Activated CD4-positive, alpha-beta memory T cell treated with anti-CD3 and anti-CD28 coated beads for 36 hours (primary cell): ENCODE data around the gene ATOH7. TPM values are rescaled to one million over a fixed set of nuclear protein-coding genes. Genes with fewer than 3 reads are reported as not detected.
A peak's percentile ranks its signal among the peaks of the same experiment; 100 is the strongest.
"Not testable (repeated sequence)": the region's sequence is repeated elsewhere in the genome, so short reads cannot be mapped to it uniquely, and the experiment has no call there.

Experiments used
- CTCF ChIA-PET: fragments of 350-600 bp; sonication (Branson Sonifier 250); formaldehyde crosslinking; loops from one replicate; lab custom pipeline; 2021; ENCODE audit warnings: antibody characterized with exemption, inconsistent platforms; lab: Charles Lee
- POLR2A ChIA-PET: fragments of 350-600 bp; sonication (Branson Sonifier 250); formaldehyde crosslinking; loops from one replicate; lab custom pipeline; 2021; ENCODE audit warnings: antibody characterized with exemption; lab: Charles Lee
- DNase-seq: peaks from one replicate; pipeline ENCODE4 v3.0.0-alpha.2; 2020
- H3K27ac Mint-ChIP-seq: one replicate; pipeline ENCODE4 v1.8.0; 2021; ENCODE audit warnings: mixed read lengths
- H3K27me3 Mint-ChIP-seq: one replicate; pipeline ENCODE4 v1.8.0; 2021; ENCODE audit warnings: mixed read lengths
- H3K36me3 Mint-ChIP-seq: one replicate; pipeline ENCODE4 v1.8.0; 2021; ENCODE audit warnings: mixed read lengths
- H3K4me1 Mint-ChIP-seq: one replicate; pipeline ENCODE4 v1.8.0; 2021; ENCODE audit warnings: low read depth, mixed read lengths
- H3K4me3 Mint-ChIP-seq: one replicate; pipeline ENCODE4 v1.8.0; 2021; ENCODE audit warnings: mild to moderate bottlenecking, mixed read lengths
- H3K9me3 Mint-ChIP-seq: one replicate; pipeline ENCODE4 v1.8.0; 2021; ENCODE audit warnings: mixed read lengths
- intact Hi-C: fragments of 100-400 bp; cut with micrococcal nuclease; formaldehyde crosslinking; loops from one replicate; pipeline ENCODE4 v1.15.1; 2023
- total RNA-seq, 2 experiments: library from RNA; stranded (reverse); gene quantifications; one replicate each; pipeline ENCODE4 v1.2.3, GENCODE V29; 2021

The ATOH7 gene
- not detected for total RNA-seq

DNA sequence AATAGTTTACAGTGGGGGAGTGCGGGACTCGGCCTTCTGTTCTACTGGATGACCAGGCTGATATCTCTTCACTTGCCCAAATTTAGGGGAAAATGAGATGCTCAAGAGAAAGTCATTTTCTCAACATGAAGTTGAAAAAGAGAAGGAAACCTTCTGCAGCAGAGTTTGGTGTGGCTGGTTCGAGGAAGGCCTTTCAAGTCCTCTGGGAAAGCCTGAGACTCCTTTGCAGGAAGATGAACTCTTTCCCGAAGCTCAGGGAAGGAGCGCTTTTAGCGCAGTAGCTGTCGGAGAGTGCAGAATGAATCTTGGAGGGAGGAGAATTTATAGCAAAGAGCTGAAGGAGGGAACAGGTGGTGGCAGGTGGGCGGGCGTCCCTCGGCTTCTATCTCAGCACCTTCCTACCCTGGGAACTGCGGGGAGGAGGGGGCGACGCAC is at the start of gene ATOH7:
TSS of gene ATOH7 (minus strand) at position 297 of the 435 bp plus-strand sequence. CDS start 436 bp downstream, outside the sequence.
- Mint-ChIP-seq H3K27ac (no peak within 1 kb of the TSS), H3K27me3 (peaks cover 32% of the 10 kb centered on the region), H3K36me3 (no peaks in the 10 kb centered on the region), H3K4me1 (peaks cover 7% of the 10 kb centered on the region), H3K4me3 (peak within 1 kb of the TSS; percentile 66), H3K9me3 (no peaks in the 10 kb centered on the region)
- intact Hi-C loops, result no loop called here
- POLR2A ChIA-PET, result interaction anchor here (0.6 kb wide), 1 partner anchor 91 kb away, joined by 4 read pairs; no protein-coding TSS in a partner anchor
- no peak for DNase-seq
- CTCF ChIA-PET, result interaction anchor here (1.8 kb wide), 1 partner anchor 19 kb away, joined by 7 read pairs; no protein-coding TSS in a partner anchor

DNA sequence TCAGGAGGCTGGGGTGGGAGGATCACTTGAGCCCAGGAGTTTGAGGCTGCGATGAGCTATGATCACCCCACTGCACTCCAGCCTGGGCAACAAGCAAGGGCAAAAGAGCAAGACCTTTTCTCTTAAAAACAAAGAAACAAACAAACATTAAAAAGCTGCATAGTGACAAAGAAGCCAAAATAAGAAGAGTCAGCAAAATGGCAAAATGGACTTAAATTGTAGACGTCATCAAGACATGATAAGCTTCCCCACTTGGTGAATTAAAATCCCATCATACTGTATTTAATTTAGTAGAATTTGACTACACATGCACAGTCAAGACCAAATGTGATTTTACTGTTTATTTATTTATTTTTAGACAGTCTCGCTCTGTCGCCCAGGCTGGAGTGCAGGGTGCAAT is 48.8 kb upstream of the ATOH7 start:
- Mint-ChIP-seq H3K4me3 (no peak overlapping the region), H3K36me3 (peaks cover 7% of the 10 kb centered on the region), H3K27me3 (no peaks in the 10 kb centered on the region), H3K4me1 (peaks cover 2% of the 10 kb centered on the region), H3K27ac (no peak overlapping the region), H3K9me3 (peaks cover 24% of the 10 kb centered on the region)
- intact Hi-C loops, result no loop called here
- ChIA-PET CTCF (interaction anchor here (0.8 kb wide), 1 partner anchor 19 kb away, joined by 3 read pairs; no protein-coding TSS in a partner anchor), POLR2A (no interaction called here)
- no peak for DNase-seq

DNA sequence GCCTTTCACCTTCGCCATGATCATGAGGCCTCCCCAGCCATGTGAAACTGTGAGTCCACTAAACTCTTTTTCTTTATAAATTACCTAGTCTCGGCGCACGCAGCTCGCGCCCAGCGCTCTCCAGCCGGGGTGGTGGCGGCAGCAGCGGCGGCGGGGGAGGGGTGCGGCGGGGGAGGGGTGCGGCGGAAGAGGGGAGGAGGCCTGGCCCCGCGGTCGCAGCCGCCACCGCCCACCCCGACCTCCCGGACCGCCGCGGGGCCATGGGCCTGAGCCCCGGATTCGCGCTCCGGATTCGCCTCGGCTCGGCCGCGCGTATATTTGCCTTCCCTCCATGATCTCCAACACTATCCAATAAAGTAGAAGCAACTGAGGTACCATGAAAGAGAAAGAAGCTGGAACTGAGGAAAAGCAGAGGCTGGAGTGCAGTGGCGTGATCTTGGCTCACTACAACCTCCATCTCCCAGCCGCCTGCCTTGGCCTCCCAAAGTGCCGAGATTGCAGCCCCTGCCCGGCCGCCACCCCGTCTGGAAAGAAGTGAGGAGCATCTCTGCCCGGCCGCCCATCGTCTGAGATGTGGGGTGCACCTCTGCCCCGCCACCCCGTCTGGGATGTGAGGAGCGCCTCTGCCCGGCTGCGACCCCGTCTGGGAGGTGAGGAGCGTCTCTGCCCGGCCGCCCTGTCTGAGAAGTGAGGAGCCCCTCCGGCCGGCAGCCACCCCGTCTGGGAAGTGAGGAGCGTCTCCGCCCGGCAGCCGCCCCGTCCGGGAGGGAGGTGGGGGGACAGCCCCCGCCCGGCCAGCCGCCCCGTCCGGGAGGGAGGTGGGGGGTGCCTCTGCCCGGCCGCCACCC is 47.2 kb upstream of the ATOH7 start:
- H3K27ac Mint-ChIP-seq, H3K36me3 Mint-ChIP-seq, intact Hi-C loops, H3K27me3 Mint-ChIP-seq, CTCF ChIA-PET, H3K4me1 Mint-ChIP-seq, POLR2A ChIA-PET, H3K4me3 Mint-ChIP-seq, DNase-seq: not testable (repeated sequence)
- peaks cover 24% of the 10 kb centered on the region for H3K9me3 Mint-ChIP-seq

DNA sequence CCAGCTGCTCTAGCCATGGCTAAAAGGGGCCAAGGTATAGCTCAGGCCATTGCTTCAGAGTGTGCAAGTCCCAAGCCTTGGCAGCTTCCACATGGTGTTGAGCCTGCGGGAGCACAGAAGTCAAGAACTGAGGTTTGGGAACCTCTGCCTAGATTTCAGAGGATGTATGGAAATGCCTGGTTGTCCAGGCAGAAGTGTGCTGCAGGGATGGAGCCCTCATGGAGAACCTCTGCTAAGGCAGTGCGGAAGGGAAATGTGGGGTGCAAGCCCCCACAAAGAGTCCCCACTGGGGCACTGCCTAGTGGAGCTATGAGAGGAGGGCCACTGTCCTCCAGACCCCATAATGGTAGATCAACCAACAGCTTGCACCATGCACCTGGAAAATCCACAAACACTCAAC is 45.9 kb upstream of the ATOH7 start:
- H3K4me1 Mint-ChIP-seq, POLR2A ChIA-PET, H3K36me3 Mint-ChIP-seq, DNase-seq, H3K4me3 Mint-ChIP-seq, H3K27me3 Mint-ChIP-seq, H3K27ac Mint-ChIP-seq, intact Hi-C loops: not testable (repeated sequence)
- CTCF ChIA-PET, result interaction anchor here (1.2 kb wide), 1 partner anchor 64 kb away, joined by 3 read pairs; no protein-coding TSS in a partner anchor
- peaks cover 24% of the 10 kb centered on the region for H3K9me3 Mint-ChIP-seq

DNA sequence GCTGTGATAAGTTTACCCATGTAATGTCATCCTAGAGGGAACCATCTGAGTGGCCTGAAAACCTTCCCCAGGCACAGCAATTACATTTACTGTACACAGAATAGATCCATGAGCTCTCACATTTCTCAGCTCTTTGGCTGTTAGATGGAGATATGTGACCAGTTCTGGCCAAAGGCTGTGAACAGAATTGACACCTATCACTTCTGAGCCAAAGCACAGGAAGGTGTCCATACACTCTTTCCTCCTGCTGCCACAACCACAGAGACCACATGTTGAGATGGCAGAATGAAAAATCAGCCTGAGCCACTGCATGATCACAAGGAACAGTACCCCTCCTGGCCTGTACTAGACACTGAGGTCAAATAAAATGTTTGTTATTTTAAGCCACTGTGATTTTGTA is 44.3 kb upstream of the ATOH7 start:
- Mint-ChIP-seq H3K36me3 (peaks cover 7% of the 10 kb centered on the region), H3K27me3 (no peaks in the 10 kb centered on the region), H3K27ac (no peak overlapping the region), H3K9me3 (peaks cover 24% of the 10 kb centered on the region), H3K4me1 (no peaks in the 10 kb centered on the region), H3K4me3 (no peak overlapping the region)
- intact Hi-C loops, result no loop called here
- CTCF ChIA-PET, result interaction anchor here (1.6 kb wide), 1 partner anchor 64 kb away, joined by 5 read pairs; no protein-coding TSS in a partner anchor
- DNase-seq, result no peak
- POLR2A ChIA-PET, result no interaction called here

DNA sequence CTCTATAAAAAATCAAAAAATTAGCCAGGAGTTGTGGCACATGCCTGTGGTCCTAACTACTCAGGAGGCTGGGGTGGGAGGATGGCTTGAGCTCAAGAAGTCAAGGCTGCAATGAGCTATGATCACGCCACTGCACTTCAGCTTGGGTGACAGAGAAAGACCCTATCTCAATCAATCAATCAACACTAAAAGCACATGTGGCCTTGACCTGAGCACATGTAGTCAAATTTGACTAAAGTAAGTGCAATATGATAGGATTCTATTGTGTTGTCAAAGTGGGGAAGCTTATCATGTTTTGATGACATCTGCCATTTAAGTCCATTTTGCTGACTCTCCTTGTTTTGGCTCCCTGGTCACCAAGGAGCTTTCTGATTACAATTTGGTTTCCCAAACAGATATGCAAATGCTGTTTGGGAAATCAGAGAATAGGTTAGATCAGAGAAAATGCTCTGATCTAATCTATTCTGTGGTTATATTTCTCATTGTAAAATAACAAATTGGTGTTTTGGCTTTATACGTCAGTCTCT is 43.8 kb upstream of the ATOH7 start:
- no peak overlapping the region for H3K27ac Mint-ChIP-seq
- peaks cover 24% of the 10 kb centered on the region for H3K9me3 Mint-ChIP-seq
- intact Hi-C loops, result no loop called here
- CTCF ChIA-PET, result interaction anchor here (1.6 kb wide), 1 partner anchor 63 kb away, joined by 5 read pairs; no protein-coding TSS in a partner anchor
- no peak overlapping the region for H3K4me3 Mint-ChIP-seq
- peaks cover 7% of the 10 kb centered on the region for H3K36me3 Mint-ChIP-seq
- no peaks in the 10 kb centered on the region for H3K4me1 Mint-ChIP-seq
- no peaks in the 10 kb centered on the region for H3K27me3 Mint-ChIP-seq
- POLR2A ChIA-PET, result no interaction called here
- no peak for DNase-seq

DNA sequence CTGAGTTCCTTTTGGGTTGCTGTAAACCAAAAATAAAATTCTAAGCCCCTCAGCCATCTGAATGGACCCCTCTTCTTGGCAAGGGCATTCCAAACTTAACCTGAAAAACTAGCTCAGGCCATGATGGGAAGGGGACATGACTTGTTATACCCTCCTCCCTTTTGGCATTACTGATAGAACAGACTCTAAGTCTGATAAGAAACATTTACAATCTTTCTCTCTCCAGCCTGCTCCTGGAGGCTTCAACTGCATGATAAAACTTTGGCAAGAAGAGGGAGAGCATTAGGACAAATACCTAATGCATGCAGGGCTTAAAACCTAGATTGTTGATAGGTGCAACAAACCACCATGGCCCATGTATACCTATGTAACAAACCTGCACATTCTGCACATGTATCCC is 40.9 kb upstream of the ATOH7 start:
- intact Hi-C loops, result no loop called here
- H3K27ac Mint-ChIP-seq, result no peak overlapping the region
- H3K27me3 Mint-ChIP-seq, result no peaks in the 10 kb centered on the region
- POLR2A ChIA-PET, result no interaction called here
- peaks cover 11% of the 10 kb centered on the region for H3K9me3 Mint-ChIP-seq
- H3K36me3 Mint-ChIP-seq, result peaks cover 3% of the 10 kb centered on the region
- DNase-seq, result no peak
- no peaks in the 10 kb centered on the region for H3K4me1 Mint-ChIP-seq
- H3K4me3 Mint-ChIP-seq, result no peak overlapping the region
- CTCF ChIA-PET, result no interaction called here

DNA sequence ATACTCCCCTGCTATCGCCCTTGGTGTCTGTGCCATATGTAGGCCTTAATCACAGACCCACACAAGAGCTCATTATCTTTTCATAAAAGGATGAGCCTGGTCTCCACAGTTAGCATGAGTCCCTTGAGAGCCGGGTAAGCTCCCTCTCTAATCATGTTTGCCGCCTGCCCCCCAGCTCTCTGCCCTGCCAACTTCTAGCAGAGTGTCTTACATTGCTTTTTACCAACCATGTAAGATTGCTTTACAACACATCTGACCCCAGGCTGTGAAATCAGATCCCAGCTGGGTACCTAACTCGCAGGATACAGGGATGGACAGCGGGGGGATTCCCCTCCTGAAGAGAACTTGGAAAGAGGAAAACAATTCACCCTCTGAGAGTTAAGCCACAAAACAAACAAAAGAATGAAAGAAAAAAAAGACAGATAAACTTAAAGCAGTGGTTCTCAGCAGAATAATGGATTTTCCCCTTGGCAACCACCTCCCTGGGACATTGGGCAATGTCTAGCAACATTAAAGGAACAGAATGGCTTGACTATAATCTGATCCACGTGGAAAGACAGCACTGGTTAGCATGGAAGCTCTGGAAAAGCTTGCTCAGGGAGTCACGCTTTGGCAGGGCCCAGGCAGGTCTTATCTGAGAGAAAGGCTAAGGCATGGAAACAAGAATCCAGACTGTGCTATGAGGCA is 39.4 kb upstream of the ATOH7 start:
- intact Hi-C loops, result no loop called here
- ChIA-PET POLR2A (no interaction called here), CTCF (no interaction called here)
- no peak overlapping the region for H3K27ac Mint-ChIP-seq
- no peaks in the 10 kb centered on the region for H3K36me3 Mint-ChIP-seq
- H3K4me1 Mint-ChIP-seq, result no peaks in the 10 kb centered on the region
- no peak overlapping the region for H3K4me3 Mint-ChIP-seq
- no peaks in the 10 kb centered on the region for H3K9me3 Mint-ChIP-seq
- no peaks in the 10 kb centered on the region for H3K27me3 Mint-ChIP-seq
- no peak for DNase-seq

DNA sequence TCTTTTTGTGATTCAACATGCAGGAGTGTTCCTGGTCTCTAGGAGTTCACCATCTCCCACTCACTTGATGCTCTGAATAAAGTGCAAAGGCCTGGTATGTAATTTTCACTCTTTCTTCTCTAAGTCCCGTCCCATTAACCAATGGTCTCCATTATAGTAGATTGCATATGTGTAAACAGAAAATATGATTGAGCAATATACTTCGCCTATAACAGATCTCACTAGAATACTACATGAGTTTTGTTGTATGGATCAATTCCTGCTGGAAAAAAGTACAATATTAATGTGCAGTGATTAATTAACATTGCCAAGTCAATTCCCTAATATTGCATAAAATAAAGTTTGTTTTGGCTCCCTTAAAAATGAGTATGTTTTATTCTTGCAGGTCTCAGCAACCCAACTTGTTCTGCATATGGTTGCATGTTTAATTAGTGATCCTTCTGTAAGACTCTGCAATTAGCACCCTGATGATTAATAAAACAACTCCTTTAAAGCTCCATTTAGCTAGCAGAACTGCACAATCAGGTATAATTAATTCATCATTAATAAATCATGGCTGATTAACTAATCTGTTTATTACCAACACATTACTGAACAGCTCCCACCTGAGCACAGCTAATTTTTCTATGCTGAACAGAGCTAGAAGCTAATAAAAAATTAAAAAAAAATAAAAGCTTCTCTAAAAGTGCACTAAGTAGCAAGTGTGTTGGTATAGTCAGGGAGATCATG is 37.8 kb upstream of the ATOH7 start:
- no peaks in the 10 kb centered on the region for H3K36me3 Mint-ChIP-seq
- no peak overlapping the region for H3K27ac Mint-ChIP-seq
- H3K4me1 Mint-ChIP-seq, result no peaks in the 10 kb centered on the region
- POLR2A ChIA-PET, result no interaction called here
- intact Hi-C loops, result no loop called here
- CTCF ChIA-PET, result interaction anchor here (0.5 kb wide), 1 partner anchor 414 kb away, joined by 3 read pairs; no protein-coding TSS in a partner anchor
- DNase-seq, result no peak
- H3K9me3 Mint-ChIP-seq, result peaks cover 4% of the 10 kb centered on the region
- no peak overlapping the region for H3K4me3 Mint-ChIP-seq
- no peaks in the 10 kb centered on the region for H3K27me3 Mint-ChIP-seq

DNA sequence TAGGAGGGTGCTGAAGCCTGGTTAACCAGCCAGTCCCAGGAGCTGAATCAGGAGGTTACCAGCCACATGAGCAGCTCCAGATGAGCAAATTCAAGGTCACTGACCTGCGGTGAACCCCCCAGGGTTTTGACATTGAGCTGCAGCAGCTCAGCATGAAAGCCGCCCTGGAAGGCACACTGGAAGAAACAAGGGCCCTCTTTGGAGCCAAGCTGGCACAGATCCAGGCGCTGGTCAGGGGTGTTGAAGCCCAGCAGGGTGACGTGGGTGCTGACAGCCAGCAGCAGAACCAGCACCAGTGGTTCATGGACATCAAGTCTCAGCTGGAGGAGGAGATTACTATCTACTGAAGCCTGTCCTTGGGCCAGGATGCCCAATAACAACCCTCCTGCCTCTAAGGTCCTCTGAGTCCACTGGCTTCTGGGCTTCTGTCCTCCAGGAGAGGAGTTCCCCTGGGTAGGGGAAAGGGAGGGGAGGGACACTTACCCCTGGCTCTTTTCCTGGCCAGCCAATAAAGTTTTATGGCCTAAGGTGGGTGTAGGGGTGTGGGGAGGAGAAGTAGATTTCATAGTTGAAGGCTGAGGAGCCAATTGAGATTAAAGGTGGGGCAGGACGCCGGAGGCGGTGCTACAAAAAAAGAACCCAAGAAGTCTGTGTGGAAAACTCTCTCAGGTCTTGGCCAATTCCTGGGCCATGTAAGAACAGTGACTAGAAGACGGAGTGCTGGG is 29.4 kb upstream of the ATOH7 start:
- intact Hi-C loops, result no loop called here
- Mint-ChIP-seq H3K36me3 (no peaks in the 10 kb centered on the region), H3K4me1 (no peaks in the 10 kb centered on the region), H3K9me3 (peaks cover 6% of the 10 kb centered on the region), H3K27me3 (no peaks in the 10 kb centered on the region), H3K4me3 (no peak overlapping the region), H3K27ac (no peak overlapping the region)
- DNase-seq, result no peak
- ChIA-PET POLR2A (interaction anchor here (0.6 kb wide), 1 partner anchor 602 kb away, joined by 7 read pairs; no protein-coding TSS in a partner anchor), CTCF (no interaction called here)

DNA sequence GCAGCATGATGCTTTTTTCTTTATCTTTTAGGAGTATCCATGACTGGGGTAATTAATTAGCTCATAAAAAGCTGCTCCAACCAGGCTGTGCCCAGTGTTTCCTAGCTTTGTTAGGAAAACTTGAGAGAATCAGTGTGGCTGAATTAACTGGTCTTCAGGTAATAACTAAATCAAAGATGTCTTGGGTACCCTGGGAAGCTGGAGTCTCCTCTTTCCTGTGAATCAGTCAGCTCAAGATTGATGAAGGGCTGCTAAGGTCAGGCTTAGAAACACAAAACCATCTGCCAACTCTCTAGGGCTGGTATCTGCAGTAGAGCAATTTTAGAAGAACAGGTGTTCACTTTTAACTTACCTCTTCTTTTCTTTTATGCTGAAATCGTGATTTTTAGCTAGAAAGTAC is 21.4 kb upstream of the ATOH7 start:
- ChIA-PET CTCF (interaction anchor here (0.7 to 0.8 kb wide), 2 partner anchors 40 to 49 kb away, joined by 4 read pairs; no protein-coding TSS in a partner anchor), POLR2A (no interaction called here)
- no peaks in the 10 kb centered on the region for H3K9me3 Mint-ChIP-seq
- H3K4me3 Mint-ChIP-seq, result no peak overlapping the region
- H3K27me3 Mint-ChIP-seq, result peaks cover 3% of the 10 kb centered on the region
- DNase-seq, result no peak
- no peaks in the 10 kb centered on the region for H3K36me3 Mint-ChIP-seq
- peaks cover 8% of the 10 kb centered on the region for H3K4me1 Mint-ChIP-seq
- intact Hi-C loops, result no loop called here
- no peak overlapping the region for H3K27ac Mint-ChIP-seq
